CD4-positive, alpha-beta T cell treated with Interferon gamma for 1 hour (primary cell): ENCODE measurements around the gene KCNA10.

Experiments
- DNase-seq: peaks from one replicate; pipeline ENCODE4 v3.0.0-alpha.2; 2020

The KCNA10 gene

DNA sequence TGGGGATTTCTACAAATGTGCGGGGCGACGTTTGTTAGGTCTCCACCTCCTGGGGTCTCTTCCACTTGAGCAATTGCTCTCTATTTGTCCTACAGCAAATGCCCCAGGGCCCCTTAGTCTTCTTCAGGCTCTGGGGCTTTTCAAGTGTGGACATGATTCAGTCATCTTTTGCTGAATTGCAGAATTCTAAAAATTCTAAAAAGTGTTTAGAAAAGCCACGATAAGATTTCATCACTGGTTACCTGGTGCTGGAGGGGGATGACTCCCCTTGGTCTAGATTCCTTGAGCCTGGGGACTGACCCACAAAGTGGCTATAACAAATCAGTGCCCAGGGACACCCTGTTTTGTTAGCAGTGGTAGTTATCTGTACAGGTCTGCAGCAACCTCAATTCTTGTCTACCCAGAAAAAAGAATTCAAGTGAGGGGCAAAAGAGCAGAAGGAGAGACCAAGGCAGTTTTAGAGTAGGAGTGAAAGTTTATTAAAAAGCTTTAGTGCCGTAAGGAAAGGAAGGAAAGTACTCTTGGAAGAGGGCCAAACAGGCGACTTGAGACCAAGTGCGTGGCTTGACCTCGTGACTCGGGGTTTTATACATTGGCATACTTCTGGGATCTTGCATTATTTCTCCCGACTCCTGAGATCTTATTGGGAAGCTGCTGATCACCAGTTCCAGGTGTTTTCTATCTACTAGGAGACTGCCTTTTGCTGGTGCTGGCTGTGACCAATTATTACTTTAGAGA is 42.8 kb downstream of the KCNA10 start:
- no peak for DNase-seq

DNA sequence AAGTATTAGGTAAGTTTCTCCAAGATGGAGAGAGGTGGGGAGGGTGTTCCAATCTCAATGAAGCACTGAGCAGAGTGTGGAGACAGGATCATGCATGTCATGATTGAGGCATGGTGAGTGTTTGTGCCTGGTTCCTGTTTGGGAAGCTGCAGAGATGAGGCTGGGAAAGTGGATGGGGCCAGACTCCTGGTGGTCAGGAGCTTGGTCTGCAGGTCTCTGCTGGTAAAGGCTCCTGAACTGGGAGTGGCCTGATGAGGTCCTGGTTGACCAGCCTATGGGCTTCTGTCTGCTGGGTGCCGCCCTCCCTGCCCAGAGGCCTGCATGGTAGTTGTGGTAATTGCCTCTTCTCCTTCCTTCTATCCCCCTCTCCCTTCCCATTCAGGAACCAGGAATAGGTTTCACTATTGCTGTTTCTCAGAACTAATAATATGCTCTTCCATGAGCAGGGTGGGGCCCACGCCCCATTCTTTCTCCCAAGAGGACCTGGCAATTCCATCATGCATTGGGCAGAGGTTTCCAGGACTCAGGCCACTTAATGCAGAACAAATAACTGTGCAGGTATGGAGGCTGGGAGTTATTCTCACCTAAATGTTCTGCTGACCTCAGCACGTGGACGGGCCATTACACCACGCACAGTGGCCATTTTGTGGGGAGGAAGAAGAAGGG is 43.5 kb downstream of the KCNA10 start:
- DNase-seq = no peak

DNA sequence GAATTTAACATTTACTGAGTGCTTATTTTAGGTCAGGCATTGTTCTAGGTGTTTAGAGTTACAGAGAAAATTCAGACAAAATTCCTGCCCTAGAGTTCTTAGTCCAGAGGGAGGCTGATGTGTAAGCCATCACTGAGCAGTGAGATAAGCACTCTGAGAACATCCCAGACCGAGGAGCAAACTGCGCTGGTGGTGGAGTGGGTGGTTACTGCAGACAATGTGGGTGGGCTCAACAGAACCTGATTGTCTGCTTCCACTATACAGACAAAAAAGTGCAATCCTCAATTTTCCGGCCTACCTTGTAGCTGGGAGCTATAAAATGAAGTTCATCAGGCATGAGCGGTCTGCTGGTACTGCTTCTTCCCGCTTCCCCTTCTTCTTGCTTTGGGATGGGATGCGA is 44.5 kb downstream of the KCNA10 start:
- DNase-seq = no peak

DNA sequence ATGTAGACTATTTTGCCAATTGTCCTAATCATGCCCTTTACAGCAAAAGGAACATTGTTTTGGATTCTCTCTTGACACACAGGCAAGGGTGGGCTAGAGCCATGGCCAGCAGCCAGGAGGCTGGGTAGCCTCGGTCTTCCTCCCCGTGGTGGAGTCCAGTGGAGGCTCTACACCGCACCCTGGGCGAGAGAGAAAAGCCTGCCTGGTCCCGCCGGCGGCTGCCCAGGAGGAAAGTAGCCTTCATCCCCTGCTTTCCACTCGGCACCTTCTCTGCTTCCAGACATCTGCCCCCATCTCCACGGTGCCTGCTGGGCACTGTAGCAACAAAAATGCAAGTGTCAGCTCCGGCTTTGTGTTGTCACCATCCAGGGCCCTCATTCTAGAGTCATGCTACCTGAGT is 46.4 kb downstream of the KCNA10 start:
- DNase-seq = no peak

DNA sequence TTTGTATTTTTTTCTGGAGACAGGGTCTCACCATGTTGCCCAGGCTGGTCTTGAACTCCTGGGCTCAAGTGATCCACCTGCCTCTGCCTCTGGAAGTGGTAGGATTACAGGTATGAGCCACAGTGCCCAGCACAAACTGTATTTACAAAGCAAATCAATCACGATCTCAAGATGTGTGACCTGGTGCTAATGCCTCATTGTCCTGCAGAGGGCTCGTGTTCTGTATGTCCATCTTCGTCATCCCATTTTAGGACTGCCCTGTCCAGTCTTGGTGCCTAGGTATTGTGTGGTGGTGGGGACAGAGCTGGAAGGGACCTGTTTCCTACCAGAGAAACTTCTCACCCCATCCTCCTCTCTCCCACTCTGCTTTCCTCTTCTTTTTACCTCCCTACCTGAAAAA is 47.8 kb downstream of the KCNA10 start:
- DNase-seq = no peak
